GM12891 (cell line): ENCODE results near the gene KCNIP4.

Source experiments
- POLR2A ChIP-seq: IDR thresholded peaks from 2 replicates; pipeline ENCODE4 v1.6.1; 2011; ENCODE audit warnings: low read depth, low read length, control low read depth
- POLR2AphosphoS5 ChIP-seq: IDR thresholded peaks from 2 replicates; pipeline ENCODE4 v1.6.1; 2011; ENCODE audit warnings: low read depth, low read length, control low read depth
- TAF1 ChIP-seq: IDR thresholded peaks from 2 replicates; pipeline ENCODE4 v1.6.1; 2011; ENCODE audit warnings: low read depth, low read length, control low read depth

DNA sequence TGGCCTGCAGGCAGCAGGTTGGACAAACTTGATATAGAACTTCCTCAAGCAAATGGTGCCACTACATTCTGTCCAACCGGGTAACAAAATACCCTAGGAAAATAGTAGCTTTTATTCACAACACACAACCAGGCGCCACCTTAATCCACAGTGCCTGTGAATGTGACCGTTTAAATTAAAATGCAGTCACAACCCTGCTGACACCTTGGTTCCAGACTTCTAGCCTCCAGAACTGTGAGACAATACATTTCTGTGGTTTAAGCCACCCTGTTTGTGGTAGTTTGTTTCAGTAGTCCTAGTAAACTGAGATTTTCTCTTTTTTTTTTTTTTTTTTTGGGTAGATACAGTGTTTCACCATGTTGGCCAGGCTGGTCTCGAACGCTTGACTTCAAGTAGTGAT is 672.5 kb downstream of the KCNIP4 start:
- TF ChIP-seq POLR2AphosphoS5 (no peak), POLR2A (no peak), TAF1 (no peak)
